Muscle layer of colon (tissue), 2 donors: ENCODE data around the gene CTU1.

Experiments used
- H3K27ac ChIP-seq: one replicate; pipeline ENCODE4 v1.7.0; 2013; ENCODE audit warnings: low read depth, mild to moderate bottlenecking, low read length, moderate library complexity
- H3K27me3 ChIP-seq, 2 donors: one replicate each; pipeline ENCODE4 v1.7.0; 2013; ENCODE audit warnings: low read length in 2 of 2, mild to moderate bottlenecking in 2 of 2; ENCODE audit not compliant: insufficient read depth in 2 of 2, control insufficient read depth in 1 of 2
- H3K36me3 ChIP-seq: one replicate; pipeline ENCODE4 v1.7.0; 2013; ENCODE audit warnings: mild to moderate bottlenecking, low read length; ENCODE audit not compliant: insufficient read depth
- H3K4me1 ChIP-seq: one replicate; pipeline ENCODE4 v1.7.0; 2013; ENCODE audit warnings: mild to moderate bottlenecking, low read length; ENCODE audit not compliant: insufficient read depth
- H3K4me3 ChIP-seq, 2 donors: one replicate each; pipeline ENCODE4 v1.7.0; 2013; ENCODE audit warnings: low read length in 2 of 2, low read depth in 1 of 2, mild to moderate bottlenecking in 1 of 2, moderate library complexity in 1 of 2
- H3K9ac ChIP-seq: one replicate; pipeline ENCODE4 v1.7.0; 2013; ENCODE audit warnings: low read length
- H3K9me3 ChIP-seq: one replicate; pipeline ENCODE4 v1.7.0; 2013; ENCODE audit warnings: mild to moderate bottlenecking, low read length
- donor health status: abdominal sarcoma.
- donor health status: Adenocarcinoma of cecum.

The CTU1 gene

GRCh38 chr19:51060973-51061372, 47.2 kb downstream of the CTU1 start:
- peaks cover 9 to 20% of the 10 kb centered on the region in 2 donors for H3K27me3 ChIP-seq
- H3K4me1 ChIP-seq = no peaks in the 10 kb centered on the region

GRCh38 chr19:51060336-51060735, 47.9 kb downstream of the CTU1 start:
- H3K4me1 ChIP-seq = no peaks in the 10 kb centered on the region
- peaks cover 6 to 14% of the 10 kb centered on the region in 2 donors for H3K27me3 ChIP-seq
- no peaks in the 10 kb centered on the region for H3K9me3 ChIP-seq
- H3K36me3 ChIP-seq = no peaks in the 10 kb centered on the region
- no peak overlapping the region for H3K4me3 ChIP-seq
- no peak overlapping the region for H3K27ac ChIP-seq
- H3K9ac ChIP-seq = no peak overlapping the region

More at GRCh38 chr19:51060973-51061372, 47.2 kb downstream of the CTU1 start:
- H3K9me3 ChIP-seq = no peaks in the 10 kb centered on the region
- no peak overlapping the region for H3K9ac ChIP-seq
- H3K4me3 ChIP-seq = no peak overlapping the region
- no peak overlapping the region for H3K27ac ChIP-seq
- H3K36me3 ChIP-seq = no peaks in the 10 kb centered on the region

GRCh38 chr19:51059715-51060114, 48.5 kb downstream of the CTU1 start:
- peaks cover 6 to 13% of the 10 kb centered on the region in 2 donors for H3K27me3 ChIP-seq
- H3K4me3 ChIP-seq = no peak overlapping the region
- no peak overlapping the region for H3K27ac ChIP-seq
- H3K9ac ChIP-seq = no peak overlapping the region
- no peaks in the 10 kb centered on the region for H3K9me3 ChIP-seq
- H3K4me1 ChIP-seq = no peaks in the 10 kb centered on the region
- H3K36me3 ChIP-seq = no peaks in the 10 kb centered on the region

GRCh38 chr19:51055866-51056265, 52.3 kb downstream of the CTU1 start:
- Histone ChIP-seq H3K9me3 (no peaks in the 10 kb centered on the region), H3K9ac (no peak overlapping the region), H3K27me3 (peaks cover 0 to 5% of the 10 kb centered on the region in 2 donors), H3K4me3 (no peak overlapping the region), H3K36me3 (no peaks in the 10 kb centered on the region), H3K4me1 (no peaks in the 10 kb centered on the region), H3K27ac (no peak overlapping the region)
